GM18519 (cell line): ENCODE measurements around the gene DLGAP4.
"Not testable (repeated sequence)": the region's sequence is repeated elsewhere in the genome, so short reads cannot be mapped to it uniquely, and the experiment has no call there.

Experiments used
- ATAC-seq: cut with Tn5 transposase; IDR thresholded peaks from one replicate; pipeline ENCODE4 v1.9.1; 2021; ENCODE audit warnings: mild to moderate bottlenecking, moderate library complexity; ENCODE audit not compliant: unreplicated experiment, low FRiP score

The DLGAP4 gene

GRCh38 chr20:36370991-36371790 is 65.1 kb downstream of the DLGAP4 start:
- ATAC-seq = no peak

- ATAC-seq = no peak
Observed at GRCh38 chr20:36372666-36373065, 66.5 kb downstream of the DLGAP4 start.

GRCh38 chr20:36373089-36373488 is 67.0 kb downstream of the DLGAP4 start:
- ATAC-seq = no peak

- no peak for ATAC-seq
Observed at GRCh38 chr20:36374995-36375394, 68.9 kb downstream of the DLGAP4 start.

GRCh38 chr20:36377348-36378326 is 71.5 kb downstream of the DLGAP4 start:
- ATAC-seq = no peak

GRCh38 chr20:36378686-36379085 is 72.5 kb downstream of the DLGAP4 start:
- no peak for ATAC-seq

GRCh38 chr20:36379914-36380313 is 73.8 kb downstream of the DLGAP4 start:
- ATAC-seq = not testable (repeated sequence)

- no peak for ATAC-seq
Observed at GRCh38 chr20:36384022-36384619, 78.0 kb downstream of the DLGAP4 start.

- ATAC-seq = no peak
Observed at GRCh38 chr20:36385503-36385902, 79.4 kb downstream of the DLGAP4 start.

GRCh38 chr20:36386236-36386635 is 80.1 kb downstream of the DLGAP4 start:
- no peak for ATAC-seq

- no peak for ATAC-seq
Observed at GRCh38 chr20:36390269-36390668, 84.1 kb downstream of the DLGAP4 start.

- ATAC-seq = no peak
Observed at GRCh38 chr20:36390719-36391415, 84.7 kb downstream of the DLGAP4 start.

GRCh38 chr20:36391456-36391855 is 85.3 kb downstream of the DLGAP4 start:
- ATAC-seq = no peak

- ATAC-seq = no peak
Observed at GRCh38 chr20:36391955-36392354, 85.8 kb downstream of the DLGAP4 start.

- ATAC-seq = no peak
Observed at GRCh38 chr20:36392989-36393388, 86.8 kb downstream of the DLGAP4 start.

- ATAC-seq = no peak
Observed at GRCh38 chr20:36394340-36394965, 88.3 kb downstream of the DLGAP4 start.

- ATAC-seq = no peak
Observed at GRCh38 chr20:36396340-36396739, 90.2 kb downstream of the DLGAP4 start.

GRCh38 chr20:36396847-36397630 is 90.9 kb downstream of the DLGAP4 start:
- no peak for ATAC-seq

GRCh38 chr20:36398515-36398914 is 92.4 kb downstream of the DLGAP4 start:
- no peak for ATAC-seq
